H9 (cell line): ENCODE data around the gene ATAD3C. TPM values are rescaled to one million over a fixed set of nuclear protein-coding genes. Genes with fewer than 3 reads are reported as not detected.

ENCODE experiments used
- DNase-seq: peaks from one replicate; pipeline ENCODE4 v3.0.0-alpha.2; 2017
- H2AFZ ChIP-seq: one replicate; pipeline ENCODE4 v1.6.1; 2013; ENCODE audit warnings: mild to moderate bottlenecking, low read length, control low read depth, moderate library complexity
- H2AK5ac ChIP-seq: 2 replicates; pipeline ENCODE4 v1.6.1; 2013; ENCODE audit warnings: low read length, control low read depth, mixed read lengths; ENCODE audit not compliant: insufficient read length
- H2BK120ac ChIP-seq: one replicate; pipeline ENCODE4 v1.6.1; 2013; ENCODE audit warnings: low read depth, mild to moderate bottlenecking, low read length, control low read depth, inconsistent platforms; ENCODE audit not compliant: poor library complexity, severe bottlenecking
- H2BK12ac ChIP-seq: 2 replicates; pipeline ENCODE4 v1.6.1; 2013; ENCODE audit warnings: low read length, control low read depth, mixed read lengths, low read depth; ENCODE audit not compliant: insufficient read length
- H2BK15ac ChIP-seq: 2 replicates; pipeline ENCODE4 v1.6.1; 2013; ENCODE audit warnings: low read depth, low read length, control low read depth
- H2BK20ac ChIP-seq: one replicate; pipeline ENCODE4 v1.6.1; 2013; ENCODE audit warnings: low read depth, mild to moderate bottlenecking, low read length, control low read depth, inconsistent platforms; ENCODE audit not compliant: poor library complexity, severe bottlenecking
- H2BK5ac ChIP-seq: 2 replicates; pipeline ENCODE4 v1.6.1; 2013; ENCODE audit warnings: low read length, control low read depth, mixed read lengths; ENCODE audit not compliant: insufficient read length
- H3K14ac ChIP-seq: 2 replicates; pipeline ENCODE4 v1.6.1; 2013; ENCODE audit warnings: low read length, control low read depth; ENCODE audit not compliant: insufficient read depth
- H3K18ac ChIP-seq: 2 replicates; pipeline ENCODE4 v1.6.1; 2013; ENCODE audit warnings: low read depth, mild to moderate bottlenecking, mixed read lengths, low read length, control low read depth; ENCODE audit not compliant: insufficient read length
- H3K23ac ChIP-seq: 2 replicates; pipeline ENCODE4 v1.6.1; 2013; ENCODE audit warnings: low read length, control low read depth, mixed read lengths, low read depth; ENCODE audit not compliant: insufficient read length
- H3K23me2 ChIP-seq: 2 replicates; pipeline ENCODE4 v1.6.1; 2013; ENCODE audit warnings: low read depth, mild to moderate bottlenecking, mixed read lengths, low read length, control low read depth; ENCODE audit not compliant: insufficient read length, poor library complexity, severe bottlenecking
- H3K27ac ChIP-seq: 2 replicates; pipeline ENCODE4 v1.5.1; 2013; ENCODE audit warnings: low read length, control low read depth, mixed read lengths, low read depth; ENCODE audit not compliant: insufficient read length
- H3K27me3 ChIP-seq: 2 replicates; pipeline ENCODE4 v1.6.1; 2013; ENCODE audit warnings: low read length, control low read depth, inconsistent platforms; ENCODE audit not compliant: insufficient read depth
- H3K4ac ChIP-seq: 2 replicates; pipeline ENCODE4 v1.6.1; 2013; ENCODE audit warnings: low read depth, mild to moderate bottlenecking, control low read depth, inconsistent platforms, low read length, moderate library complexity
- H3K4me1 ChIP-seq: 2 replicates; pipeline ENCODE4 v1.6.1; 2013; ENCODE audit warnings: low read length, control low read depth, inconsistent platforms; ENCODE audit not compliant: insufficient read depth
- H3K4me2 ChIP-seq: 2 replicates; pipeline ENCODE4 v1.6.1; 2013; ENCODE audit warnings: low read length, control low read depth, mixed read lengths; ENCODE audit not compliant: insufficient read length, insufficient read depth
- H3K56ac ChIP-seq: 2 replicates; pipeline ENCODE4 v1.6.1; 2013; ENCODE audit warnings: low read depth, mild to moderate bottlenecking, mixed read lengths, low read length, control low read depth; ENCODE audit not compliant: insufficient read length
- H3K79me1 ChIP-seq: 2 replicates; pipeline ENCODE4 v1.6.1; 2013; ENCODE audit warnings: low read depth, mild to moderate bottlenecking, moderate library complexity, low read length, control low read depth, inconsistent platforms; ENCODE audit not compliant: insufficient read depth, poor library complexity, severe bottlenecking
- H3K79me2 ChIP-seq: 2 replicates; pipeline ENCODE4 v1.6.1; 2013; ENCODE audit warnings: low read length, control low read depth, inconsistent platforms; ENCODE audit not compliant: insufficient read depth
- H3K9ac ChIP-seq: 2 replicates; pipeline ENCODE4 v1.6.1; 2013; ENCODE audit warnings: low read length, control low read depth, mixed read lengths; ENCODE audit not compliant: insufficient read length; ENCODE audit errors: extremely low read depth
- H3K9me3 ChIP-seq: one replicate; pipeline ENCODE4 v1.6.1; 2013; ENCODE audit warnings: low read depth, low read length, inconsistent platforms; ENCODE audit not compliant: control insufficient read depth
- H3T11ph ChIP-seq: one replicate; pipeline ENCODE4 v1.6.1; 2013; ENCODE audit warnings: mild to moderate bottlenecking, low read length, control low read depth, inconsistent platforms
- H4K20me1 ChIP-seq: one replicate; pipeline ENCODE4 v1.6.1; 2013; ENCODE audit not compliant: control insufficient read depth, insufficient read length, insufficient read depth
- H4K5ac ChIP-seq: 2 replicates; pipeline ENCODE4 v1.6.1; 2013; ENCODE audit warnings: low read depth, mild to moderate bottlenecking, mixed read lengths, low read length, control low read depth; ENCODE audit not compliant: insufficient read length
- H4K8ac ChIP-seq: replicated peaks from 2 replicates; pipeline ENCODE4 v1.6.1; 2013; ENCODE audit warnings: low read length, control low read depth, mixed read lengths, low read depth; ENCODE audit not compliant: insufficient read length
- H4K91ac ChIP-seq: 2 replicates; pipeline ENCODE4 v1.6.1; 2013; ENCODE audit warnings: low read depth, mild to moderate bottlenecking, moderate library complexity, mixed read lengths, low read length, control low read depth; ENCODE audit not compliant: insufficient read length
- H3K27ac Mint-ChIP-seq, 3 experiments: 2 replicates in 2 of 3; 3 replicates in 1 of 3; pipeline ENCODE4 v1.8.0; 2020 to 2021; ENCODE audit warnings: mixed read lengths in 3 of 3, mild to moderate bottlenecking in 1 of 3, moderate library complexity in 1 of 3
- H3K27me3 Mint-ChIP-seq: 2 replicates; pipeline ENCODE4 v1.8.0; 2021; ENCODE audit warnings: low read depth, mild to moderate bottlenecking, moderate library complexity, mixed read lengths
- H3K36me3 Mint-ChIP-seq, 3 experiments: 2 replicates in 2 of 3; 3 replicates in 1 of 3; pipeline ENCODE4 v1.8.0; 2020 to 2021; ENCODE audit warnings: low read depth in 3 of 3, mixed read lengths in 3 of 3; ENCODE audit not compliant: insufficient read depth in 1 of 3
- H3K4me1 Mint-ChIP-seq, 2 experiments: 2 replicates each; pipeline ENCODE4 v1.8.0; 2020; ENCODE audit warnings: mixed read lengths in 2 of 2
- H3K4me3 Mint-ChIP-seq, 2 experiments: 2 replicates in 1 of 2; 3 replicates in 1 of 2; pipeline ENCODE4 v1.8.0; 2020 to 2021; ENCODE audit warnings: mild to moderate bottlenecking in 2 of 2, mixed read lengths in 2 of 2, moderate library complexity in 1 of 2
- H3K9me3 Mint-ChIP-seq, 2 experiments: 2 replicates in 1 of 2; 3 replicates in 1 of 2; pipeline ENCODE4 v1.8.0; 2020; ENCODE audit warnings: mild to moderate bottlenecking in 2 of 2, mixed read lengths in 2 of 2, moderate library complexity in 1 of 2
- CTCF ChIP-seq: fragments of 200-600 bp; sonication (generic); conservative IDR thresholded peaks from 3 replicates; pipeline ENCODE4 v1.8.0; 2021; ENCODE audit warnings: antibody characterized with exemption, mild to moderate bottlenecking
- WGBS: extraction: QIAGEN DNeasy Blood & Tissue Kit; methylation state at CpG from one replicate; pipeline ENCODE4 v1.1.7; 2013; ENCODE audit warnings: missing lambda C conversion rate, low lambda C conversion rate, mixed read lengths; ENCODE audit not compliant: insufficient read length; ENCODE audit errors: extremely low coverage; 5-methylcytosine and 5-hydroxymethylcytosine counted together
- total RNA-seq: library from RNA; stranded (reverse); gene quantifications from 2 replicates; pipeline ENCODE4 v1.2.1, GENCODE V29; 2021

Gene ATAD3C
- total RNA-seq, 1 experiment from 2014 or later: 7.7 TPM

- Histone ChIP-seq H4K5ac (no peak overlapping the region), H3K9me3 (no peaks in the 10 kb centered on the region), H2BK20ac (no peak overlapping the region), H2BK15ac (no peak overlapping the region), H3K27ac (no peak overlapping the region), H3K27me3 (no peaks in the 10 kb centered on the region), H4K20me1 (no peaks in the 10 kb centered on the region), H3K56ac (no peak overlapping the region), H2BK120ac (no peak overlapping the region), H4K91ac (no peak overlapping the region), H2AFZ (no peak overlapping the region), H3K4me1 (peaks cover 2% of the 10 kb centered on the region; the same call in 1 of the 2 replicates), H3K18ac (peak overlapping the region; percentile 61), H4K8ac (no peak overlapping the region), H3K14ac (peak overlapping the region; percentile 41), H2AK5ac (no peak overlapping the region), H2BK5ac (no peak overlapping the region), H3K9ac (no peak overlapping the region), H3K4ac (no peak overlapping the region), H3K23me2 (peaks cover 10% of the 10 kb centered on the region), H3K79me2 (peaks cover 2% of the 10 kb centered on the region; the same call in 1 of the 2 replicates), H3K4me2 (peak overlapping the region; percentile 28), H3T11ph (no peak overlapping the region), H2BK12ac (no peak overlapping the region), H3K23ac (no peak overlapping the region), H3K79me1 (no peaks in the 10 kb centered on the region)
- peaks cover 3 to 4% of the 10 kb centered on the region in 2 experiments; a peak in 4 of 5 replicates for H3K9me3 Mint-ChIP-seq
- peak; percentile 82 for DNase-seq
- H3K27me3 Mint-ChIP-seq: no peaks in the 10 kb centered on the region
- no peak for TF ChIP-seq CTCF
- H3K27ac Mint-ChIP-seq: peak overlapping the region in 2 of 3 experiments; percentile 22 to 85; a peak in 3 of 7 replicates
- WGBS: no CpG with 5 or more reads among the region's 34 CpGs
- H3K36me3 Mint-ChIP-seq: peaks cover 3 to 5% (median 4%) of the 10 kb centered on the region in 3 experiments; a peak in 5 of 7 replicates
- H3K4me3 Mint-ChIP-seq: peak overlapping the region; percentile 26 to 42; a peak in 4 of 5 replicates
- peaks cover 31 to 46% of the 10 kb centered on the region in 2 experiments for H3K4me1 Mint-ChIP-seq
Measured at GRCh38 chr1:1432951-1433803, 16.3 kb upstream of the ATAD3C start.
